HG03520 (cell line): Measurements from ENCODE around the gene KAZALD1.

Experiments
- ATAC-seq: cut with Tn5 transposase; IDR thresholded peaks from one replicate; pipeline ENCODE4 v1.9.1; 2021; ENCODE audit warnings: mild to moderate bottlenecking, moderate library complexity; ENCODE audit not compliant: unreplicated experiment

The KAZALD1 gene

DNA sequence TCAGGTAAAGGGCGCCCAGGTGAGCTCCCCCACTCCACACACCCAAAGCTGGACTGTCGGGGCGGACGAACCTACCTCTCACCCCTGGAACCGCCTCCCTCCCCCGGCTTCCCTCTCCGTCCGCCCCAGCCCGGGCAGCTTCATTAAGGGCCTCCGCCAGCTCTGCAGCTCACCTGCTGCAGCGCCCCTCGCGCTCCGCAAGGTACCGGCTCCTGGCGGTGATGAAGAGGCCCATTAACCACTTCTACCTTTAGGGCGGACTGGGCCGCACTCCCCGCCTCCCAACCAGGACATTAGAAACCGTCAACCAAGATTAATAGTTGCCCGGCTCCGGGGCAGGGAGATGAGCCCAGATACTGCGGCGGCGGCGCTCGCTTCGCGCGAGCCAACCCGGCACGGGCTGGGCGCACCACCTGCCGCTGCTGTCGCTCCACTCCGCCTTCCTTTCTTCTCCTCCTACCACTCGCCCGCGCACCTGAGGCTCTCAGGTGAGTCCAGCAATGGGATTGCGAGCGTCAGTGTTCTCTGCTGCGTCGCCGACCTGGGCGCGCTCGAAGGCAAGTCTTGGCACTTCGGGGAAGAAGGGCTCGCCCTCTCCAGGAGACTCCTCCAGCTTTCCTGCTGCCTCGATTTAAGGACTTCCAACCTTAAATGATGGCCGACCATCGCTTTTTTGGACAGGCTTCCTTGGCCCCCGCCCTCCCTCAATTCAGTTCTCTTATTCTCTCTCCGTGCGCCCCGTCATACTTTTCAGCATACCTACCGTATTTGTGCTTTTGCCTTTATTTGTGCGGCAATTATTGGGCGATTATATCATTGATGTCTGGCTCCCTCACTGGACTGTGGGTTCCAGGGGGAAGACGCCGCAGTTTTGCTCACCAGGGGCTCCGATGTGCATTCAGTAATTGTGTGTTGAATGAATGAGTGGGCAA lies 13.6 kb upstream of the KAZALD1 start:
- no peak for ATAC-seq

DNA sequence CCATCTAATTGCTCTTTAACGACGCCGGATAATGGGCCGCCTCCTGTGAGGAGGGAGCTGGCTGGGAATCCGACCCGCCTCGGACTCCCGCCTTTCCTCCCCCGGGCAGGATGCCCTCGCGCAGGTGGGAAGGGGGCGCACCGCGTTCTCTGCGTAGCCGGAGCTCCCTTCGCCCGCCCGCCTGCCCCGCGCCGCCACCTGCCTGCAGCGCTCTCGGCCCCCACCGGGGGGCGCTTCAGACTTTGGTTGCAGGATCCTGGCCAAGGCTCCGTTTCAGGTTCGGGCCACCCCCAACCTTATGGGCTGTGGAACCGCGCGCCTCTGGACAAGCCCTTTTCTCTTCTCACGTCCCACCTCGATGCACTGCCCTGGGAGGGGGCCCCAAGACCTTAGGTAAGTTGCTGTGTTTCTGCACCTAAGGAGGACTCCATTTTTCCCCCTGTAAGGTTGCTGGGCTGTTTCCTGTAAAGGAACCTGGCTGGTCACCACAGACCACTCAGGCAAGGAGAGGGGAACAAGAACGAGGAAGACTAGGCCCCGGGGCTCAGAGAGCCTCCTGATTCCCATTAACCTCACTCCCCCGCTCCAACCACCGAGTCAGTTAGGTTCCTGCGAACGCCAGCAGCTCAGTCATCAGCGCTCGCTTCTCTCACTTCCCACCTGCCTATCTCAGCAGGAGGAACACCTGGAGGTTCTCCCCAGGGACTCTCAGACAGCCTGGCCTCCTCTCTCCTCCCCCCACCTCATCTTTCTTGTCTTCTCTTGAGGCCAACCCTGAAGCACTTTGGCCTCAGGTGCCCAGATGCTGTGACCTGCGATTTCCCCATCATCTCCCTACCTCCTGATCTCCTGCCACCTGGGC lies 11.3 kb upstream of the KAZALD1 start:
- no peak for ATAC-seq

DNA sequence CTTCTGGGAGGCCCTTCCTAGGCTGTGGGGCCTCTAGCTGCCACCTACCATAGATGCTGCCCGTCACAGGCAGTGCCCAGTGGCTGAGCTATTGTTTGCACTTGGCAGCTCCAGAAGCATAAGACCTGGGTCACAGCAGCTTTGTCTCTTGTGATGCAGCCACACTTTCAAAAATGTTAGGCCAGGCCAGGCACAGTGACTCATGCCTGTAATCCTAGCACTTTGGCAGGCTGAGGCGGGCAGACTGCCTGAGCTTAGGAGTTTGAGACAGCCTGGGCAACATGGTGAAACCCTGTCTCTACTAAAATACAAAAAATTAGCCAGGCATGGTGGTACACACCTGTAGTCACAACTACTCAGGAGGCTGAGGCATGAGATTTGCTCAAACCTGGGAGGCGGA lies 9.5 kb upstream of the KAZALD1 start:
- no peak for ATAC-seq

DNA sequence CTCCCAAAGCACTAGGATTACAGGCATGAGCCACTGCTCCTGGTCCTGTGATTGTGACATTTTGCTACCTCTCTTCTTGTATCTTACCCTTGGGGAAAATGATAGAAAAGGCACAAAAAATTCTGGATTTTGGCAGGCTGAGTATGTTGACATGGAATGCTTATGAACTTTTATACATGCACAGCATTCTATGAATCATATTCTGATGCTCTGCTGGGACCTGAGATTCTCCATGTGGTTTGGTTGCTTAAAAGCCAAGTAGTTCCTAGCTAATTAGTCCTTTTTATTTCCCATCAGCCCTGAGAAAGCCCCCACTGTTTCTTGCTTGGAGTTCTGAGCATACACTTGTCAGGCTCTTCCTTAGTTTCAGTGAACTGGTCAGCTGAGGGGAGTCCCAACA lies 8.3 kb upstream of the KAZALD1 start:
- ATAC-seq = no peak

DNA sequence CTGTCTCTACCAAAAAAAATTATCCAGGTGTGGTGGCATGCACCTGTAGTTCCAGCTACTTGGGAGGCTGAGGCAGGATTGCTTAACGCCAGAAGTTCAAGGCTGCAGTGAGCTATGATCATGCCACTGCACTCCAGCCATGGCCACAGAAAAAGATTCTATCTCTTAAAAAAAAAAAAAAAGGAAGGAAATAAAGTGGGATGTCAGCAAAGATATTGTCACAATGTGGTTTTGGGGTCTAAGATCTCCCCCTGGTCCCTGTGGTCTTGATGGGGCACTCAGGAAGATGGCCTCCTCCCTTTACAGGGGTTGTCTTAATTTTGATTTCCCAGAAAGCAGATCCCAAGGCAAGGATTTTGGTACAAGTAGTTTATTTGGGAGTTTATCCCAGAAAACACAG lies 7.4 kb upstream of the KAZALD1 start:
- no peak for ATAC-seq

DNA sequence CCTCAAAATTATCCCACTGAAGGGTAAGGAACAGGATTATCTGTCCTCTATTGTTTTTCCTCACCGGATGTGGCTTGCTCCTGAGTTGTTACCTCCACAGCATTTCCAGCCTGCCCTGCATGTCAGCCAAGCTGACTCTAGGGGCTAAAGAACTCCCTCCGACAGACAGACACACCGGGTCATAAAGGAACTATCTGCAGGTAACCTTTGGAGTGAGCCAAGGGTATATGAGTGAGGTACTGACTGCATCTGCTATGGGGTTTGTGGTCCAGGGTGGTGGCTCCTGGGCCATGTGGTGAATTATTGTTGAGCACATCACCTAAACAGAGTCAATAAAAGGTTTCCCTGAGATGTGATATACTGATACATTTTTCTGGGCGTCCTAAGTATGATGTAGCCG lies 6.9 kb upstream of the KAZALD1 start:
- no peak for ATAC-seq

DNA sequence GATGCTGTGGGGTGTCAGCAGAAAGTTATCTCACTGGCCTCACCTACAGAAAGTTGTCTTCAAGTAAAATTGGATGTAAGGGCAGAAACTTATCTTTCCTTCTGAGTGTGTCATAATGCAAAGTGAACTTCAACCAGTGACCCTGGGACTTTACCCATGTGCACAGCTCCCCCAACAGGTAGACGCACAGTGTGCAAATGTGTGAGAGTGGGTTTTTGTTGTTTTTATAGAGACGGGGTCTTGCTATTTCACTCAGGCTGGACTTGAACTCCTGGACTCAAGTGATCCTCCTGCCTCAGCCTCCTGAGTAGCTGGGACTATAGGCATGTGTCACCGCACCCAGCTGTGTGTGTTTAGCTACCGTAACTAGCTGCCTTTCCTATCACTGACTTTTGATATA lies 6.4 kb upstream of the KAZALD1 start:
- ATAC-seq = no peak

DNA sequence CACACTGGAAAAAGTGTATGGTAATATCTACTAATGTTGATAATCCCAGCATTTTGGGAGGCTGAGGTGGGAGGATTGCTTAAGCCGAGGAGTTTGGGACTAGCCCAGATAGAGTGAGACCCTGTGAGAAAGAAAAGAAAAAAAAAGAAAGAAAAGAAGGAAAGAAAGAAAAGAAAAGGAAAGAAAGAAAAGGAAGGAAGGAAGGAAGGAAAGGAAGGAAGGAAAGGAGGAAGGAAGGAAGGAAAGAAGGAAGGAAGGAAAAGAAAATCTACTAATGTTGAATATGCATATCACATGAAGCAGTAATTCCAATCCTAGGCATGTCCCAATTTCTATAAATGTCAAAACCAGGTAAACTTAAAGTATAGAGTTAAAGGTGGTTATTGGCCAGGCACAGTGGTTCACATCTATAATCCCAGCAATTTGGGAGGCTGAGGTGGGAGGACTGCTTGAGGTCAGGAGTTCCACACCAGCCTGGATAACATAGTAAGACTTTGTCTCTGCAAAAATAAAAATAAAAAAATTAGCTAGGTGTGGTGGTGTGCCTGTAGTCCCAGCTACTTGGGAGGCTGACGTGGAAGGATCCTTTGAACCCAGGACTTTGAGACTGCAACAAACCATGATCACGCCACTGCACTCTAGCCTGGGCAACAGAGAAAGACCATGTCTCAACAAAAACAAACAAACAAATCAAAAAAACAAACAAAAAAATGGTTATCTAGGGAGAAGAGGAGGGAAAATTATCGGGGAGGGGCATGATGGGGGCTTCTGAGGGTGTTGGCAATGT lies 5.2 kb upstream of the KAZALD1 start:
- ATAC-seq = no peak

DNA sequence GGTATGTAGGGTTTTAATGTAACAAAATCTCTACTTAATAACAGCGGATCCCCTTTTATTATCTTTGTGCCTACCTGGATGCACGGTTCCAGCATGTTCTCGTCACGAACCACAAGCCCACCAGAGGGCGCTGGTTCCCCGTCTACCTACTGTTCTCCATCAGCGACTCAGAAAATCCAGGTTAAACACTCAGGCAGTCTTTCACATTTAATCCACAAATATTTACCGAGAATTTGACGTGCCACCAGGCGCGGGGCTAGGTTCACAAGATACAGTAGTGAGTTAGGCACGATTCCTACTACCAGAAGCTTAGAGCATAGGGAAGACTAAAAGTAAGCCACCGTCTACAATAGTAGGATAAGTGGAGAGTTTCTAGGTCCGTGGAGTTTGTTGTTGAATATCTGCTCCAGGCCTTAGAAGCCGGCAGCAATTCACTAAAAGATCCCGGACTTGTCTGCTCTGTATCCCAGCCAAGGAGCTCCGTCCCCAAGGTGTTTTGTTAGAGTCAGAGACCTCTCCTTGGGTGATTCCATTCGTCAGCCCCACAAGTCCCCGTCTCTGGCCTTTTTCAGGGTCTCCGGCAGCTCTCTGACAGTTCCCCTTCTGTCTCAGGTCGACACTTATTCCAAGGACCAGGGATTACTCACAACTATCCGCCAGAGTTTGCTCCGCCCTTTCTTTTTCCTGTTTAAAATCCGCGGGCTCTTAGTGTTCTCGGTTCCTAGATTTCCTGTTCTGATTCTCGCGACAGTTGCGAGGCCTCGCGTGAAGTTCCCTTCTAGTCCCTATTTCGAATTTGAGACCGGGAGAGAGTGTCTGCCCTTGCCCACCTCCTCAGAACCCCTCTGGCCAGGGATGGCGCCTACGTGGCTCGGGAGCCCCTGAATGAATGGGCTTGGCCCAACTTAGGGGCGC lies 1.5 kb upstream of the KAZALD1 start:
- peak; percentile 36 for ATAC-seq

DNA sequence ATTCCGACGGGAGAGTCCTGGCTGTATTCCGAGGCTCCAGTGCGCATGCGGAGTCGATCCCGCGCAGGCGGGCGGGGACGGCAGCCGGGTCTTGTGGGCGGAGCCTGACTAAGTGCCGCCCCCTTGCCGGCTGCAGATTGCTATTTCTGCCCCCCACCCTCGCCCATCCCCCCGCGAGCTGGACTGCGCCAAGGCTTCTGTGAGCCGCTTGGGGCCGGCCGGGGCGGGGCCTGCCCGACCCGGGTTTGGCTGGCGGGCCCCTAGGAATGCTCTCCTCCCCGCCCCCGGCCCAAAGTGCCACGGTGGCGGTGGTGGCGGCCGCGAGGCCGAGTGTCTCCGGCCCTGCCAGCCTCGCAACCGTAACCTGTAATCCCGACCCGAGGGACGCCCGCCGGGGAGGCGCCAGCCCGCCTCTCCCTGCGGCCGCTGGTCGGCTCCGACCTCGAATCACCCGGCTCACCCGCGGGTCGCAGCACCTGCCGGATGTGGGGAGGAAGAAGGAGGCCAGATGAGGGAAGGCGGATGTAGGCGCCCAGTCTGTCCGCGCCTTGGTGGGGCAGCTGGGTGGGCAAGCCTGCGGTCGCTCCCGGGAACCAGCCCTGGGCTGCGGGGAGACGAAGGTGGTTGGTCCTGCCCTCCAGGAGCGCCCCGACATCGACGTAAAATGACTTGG lies 702 bp upstream of the KAZALD1 start:
- peak; percentile 56 for ATAC-seq

DNA sequence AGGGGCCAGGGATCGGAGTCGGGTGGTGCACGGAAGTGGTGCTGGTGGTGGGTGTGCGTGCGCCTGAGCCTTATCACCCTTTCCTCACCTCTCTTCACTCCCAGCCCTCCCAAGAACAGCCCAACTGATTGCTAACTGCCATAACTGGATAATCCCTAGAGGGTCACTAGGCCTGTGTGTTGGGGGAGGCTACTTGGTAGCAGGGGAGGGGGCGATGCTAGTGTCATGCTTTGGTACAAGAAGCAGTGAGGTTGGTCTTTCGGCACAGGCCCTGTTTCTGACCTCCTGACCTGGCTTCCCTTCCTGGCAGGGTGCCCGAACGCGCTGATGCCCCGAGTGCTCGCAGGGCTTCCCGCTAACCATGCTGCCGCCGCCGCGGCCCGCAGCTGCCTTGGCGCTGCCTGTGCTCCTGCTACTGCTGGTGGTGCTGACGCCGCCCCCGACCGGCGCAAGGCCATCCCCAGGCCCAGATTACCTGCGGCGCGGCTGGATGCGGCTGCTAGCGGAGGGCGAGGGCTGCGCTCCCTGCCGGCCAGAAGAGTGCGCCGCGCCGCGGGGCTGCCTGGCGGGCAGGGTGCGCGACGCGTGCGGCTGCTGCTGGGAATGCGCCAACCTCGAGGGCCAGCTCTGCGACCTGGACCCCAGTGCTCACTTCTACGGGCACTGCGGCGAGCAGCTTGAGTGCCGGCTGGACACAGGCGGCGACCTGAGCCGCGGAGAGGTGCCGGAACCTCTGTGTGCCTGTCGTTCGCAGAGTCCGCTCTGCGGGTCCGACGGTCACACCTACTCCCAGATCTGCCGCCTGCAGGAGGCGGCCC lies 652 bp downstream of the KAZALD1 start:
- ATAC-seq = no peak

DNA sequence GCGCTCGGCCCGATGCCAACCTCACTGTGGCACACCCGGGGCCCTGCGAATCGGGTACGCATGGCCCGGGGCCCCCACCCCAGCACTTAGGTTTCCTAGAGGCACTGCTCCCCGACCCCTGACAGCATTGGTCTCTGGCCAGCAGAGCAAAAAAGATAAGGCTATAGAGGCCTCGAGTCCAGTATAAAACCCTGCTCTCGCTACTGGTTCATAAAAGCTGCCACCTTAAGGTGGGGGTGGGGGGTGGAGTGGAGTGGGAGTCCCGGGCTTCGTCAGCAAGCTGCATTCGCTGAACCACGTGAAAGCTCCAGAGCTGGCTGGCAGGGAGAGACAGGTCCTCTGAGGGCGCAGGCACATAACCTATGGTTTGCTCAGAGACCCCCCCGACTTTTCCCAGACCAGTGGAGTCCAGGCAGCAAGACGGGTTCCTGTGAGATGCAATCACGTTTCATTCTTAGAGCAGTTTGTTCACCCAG lies 1.3 kb downstream of the KAZALD1 start:
- ATAC-seq = no peak

DNA sequence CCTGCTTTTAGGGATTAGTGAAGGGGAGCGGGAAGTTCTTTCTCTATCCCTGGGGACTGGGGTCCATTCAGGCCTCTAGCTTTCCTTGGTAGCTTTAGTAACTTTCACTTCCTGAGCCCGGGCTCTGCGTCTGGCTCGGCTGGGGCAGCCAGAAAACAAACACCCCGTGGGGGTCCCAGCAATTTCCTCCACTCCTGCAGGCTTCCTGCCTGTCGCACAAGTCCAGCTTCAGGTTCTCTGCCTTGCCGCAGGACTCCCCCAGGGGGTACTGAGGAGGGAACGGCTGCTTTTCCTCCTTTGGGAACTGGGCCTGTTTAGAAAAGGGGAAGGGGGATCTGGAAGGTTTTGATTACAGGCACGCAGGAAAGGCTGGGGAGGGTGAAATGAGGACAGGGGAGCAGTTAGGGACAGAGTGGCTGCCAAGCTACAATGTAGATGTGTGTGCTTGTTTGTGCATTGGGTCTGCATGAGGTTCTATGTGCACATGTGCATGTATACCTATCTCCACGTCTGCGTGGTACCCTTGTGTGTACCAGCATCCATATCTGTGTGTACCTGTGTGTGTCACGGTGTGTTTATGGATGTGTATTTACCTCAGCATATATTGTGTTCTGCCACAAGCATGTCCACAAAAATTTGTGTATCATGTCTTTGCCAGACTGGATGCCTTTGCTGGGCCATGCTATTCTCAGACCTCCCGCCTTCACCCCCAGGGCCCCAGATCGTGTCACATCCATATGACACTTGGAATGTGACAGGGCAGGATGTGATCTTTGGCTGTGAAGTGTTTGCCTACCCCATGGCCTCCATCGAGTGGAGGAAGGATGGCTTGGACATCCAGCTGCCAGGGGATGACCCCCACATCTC lies 2.0 kb downstream of the KAZALD1 start:
- no peak for ATAC-seq

DNA sequence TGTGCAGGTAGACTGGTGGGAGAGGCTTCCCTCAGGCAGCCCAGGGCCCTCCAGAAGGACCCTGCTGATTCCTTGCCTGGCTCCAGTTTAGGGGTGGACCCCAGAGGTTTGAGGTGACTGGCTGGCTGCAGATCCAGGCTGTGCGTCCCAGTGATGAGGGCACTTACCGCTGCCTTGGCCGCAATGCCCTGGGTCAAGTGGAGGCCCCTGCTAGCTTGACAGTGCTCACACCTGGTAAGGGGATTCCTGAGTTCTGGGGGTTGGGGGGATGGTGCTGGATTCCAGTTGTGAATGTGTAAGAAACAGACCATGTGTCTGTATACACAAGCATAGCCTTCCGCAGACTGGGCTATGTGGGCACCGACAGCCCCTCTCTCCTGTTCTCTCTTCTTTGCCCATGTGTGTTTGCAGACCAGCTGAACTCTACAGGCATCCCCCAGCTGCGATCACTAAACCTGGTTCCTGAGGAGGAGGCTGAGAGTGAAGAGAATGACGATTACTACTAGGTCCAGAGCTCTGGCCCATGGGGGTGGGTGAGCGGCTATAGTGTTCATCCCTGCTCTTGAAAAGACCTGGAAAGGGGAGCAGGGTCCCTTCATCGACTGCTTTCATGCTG lies 2.7 kb downstream of the KAZALD1 start:
- ATAC-seq = no peak

DNA sequence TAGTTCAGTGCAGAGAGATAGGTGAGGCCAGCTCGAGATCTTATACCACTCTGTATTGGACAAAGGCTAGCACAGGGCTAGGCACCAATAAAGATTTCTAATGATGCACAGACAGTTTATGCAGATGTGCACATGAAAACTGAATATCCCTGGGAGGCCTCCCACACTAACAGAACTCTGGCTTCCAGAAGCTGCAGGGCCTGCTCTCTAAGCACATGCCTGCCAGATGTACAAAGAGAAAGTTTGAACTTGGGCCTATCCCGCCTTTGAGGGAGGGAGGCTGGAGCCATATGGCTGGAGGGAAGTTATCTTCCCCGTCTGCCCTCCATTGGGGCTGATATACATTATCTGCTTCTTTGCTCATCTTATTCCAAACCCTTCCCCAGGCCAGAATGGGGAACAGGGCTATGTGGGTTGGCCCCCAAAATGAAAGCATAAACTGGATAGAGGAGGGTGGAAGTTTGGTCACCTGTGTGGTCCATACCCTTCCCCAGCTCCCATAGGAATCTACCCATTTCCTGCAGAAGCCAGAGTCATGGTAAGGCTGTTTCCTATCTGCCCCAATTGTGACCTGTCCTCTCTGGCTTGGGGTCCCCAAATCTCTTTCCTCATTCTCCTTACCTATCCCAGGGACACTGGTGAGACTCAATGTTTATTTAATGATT lies 3.8 kb downstream of the KAZALD1 start:
- ATAC-seq = no peak

DNA sequence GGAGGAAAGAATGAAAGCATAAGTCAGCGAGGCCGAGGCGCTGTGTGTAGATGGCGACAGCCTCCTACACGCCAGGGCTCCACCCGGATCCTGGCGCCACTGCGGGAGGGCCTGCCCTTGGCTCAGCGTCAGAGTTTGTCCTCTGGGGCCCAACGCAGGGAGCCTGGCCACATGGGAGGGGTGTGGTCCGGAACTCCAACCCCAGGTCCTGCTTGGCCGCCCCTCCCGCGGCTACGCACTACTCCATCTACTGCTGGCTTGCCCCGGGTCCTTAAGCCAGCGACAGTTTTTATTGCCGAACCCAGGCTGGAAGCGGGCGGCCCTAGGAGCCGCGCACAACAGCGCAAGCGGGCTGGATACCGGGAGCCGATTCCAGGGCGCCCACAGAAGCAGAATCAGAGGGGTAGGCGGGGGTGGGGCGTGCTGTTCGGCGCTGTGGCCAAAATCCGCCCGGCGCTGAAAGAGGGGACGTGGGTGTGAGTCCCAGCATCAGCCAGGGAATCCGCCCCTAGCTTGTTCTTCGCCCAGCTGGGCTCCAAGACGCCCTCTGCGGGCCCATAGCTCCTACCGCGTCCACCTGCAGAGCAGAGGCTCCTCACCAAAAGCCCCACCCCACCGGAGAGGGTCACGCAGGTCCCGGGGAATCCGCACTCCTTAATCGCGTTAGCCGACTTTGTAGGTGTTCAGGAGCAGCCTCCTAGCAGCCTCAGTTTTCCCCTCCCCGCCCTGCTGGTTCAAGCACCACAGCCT lies 4.5 kb downstream of the KAZALD1 start:
- no peak for ATAC-seq
